Measurements from ENCODE around the gene PHLDB2. TPM values are rescaled to one million over a fixed set of nuclear protein-coding genes. Genes with fewer than 3 reads are reported as not detected.

Gene PHLDB2
- total RNA-seq, 1 experiment from 2014 or later: 60.5 TPM

DNA sequence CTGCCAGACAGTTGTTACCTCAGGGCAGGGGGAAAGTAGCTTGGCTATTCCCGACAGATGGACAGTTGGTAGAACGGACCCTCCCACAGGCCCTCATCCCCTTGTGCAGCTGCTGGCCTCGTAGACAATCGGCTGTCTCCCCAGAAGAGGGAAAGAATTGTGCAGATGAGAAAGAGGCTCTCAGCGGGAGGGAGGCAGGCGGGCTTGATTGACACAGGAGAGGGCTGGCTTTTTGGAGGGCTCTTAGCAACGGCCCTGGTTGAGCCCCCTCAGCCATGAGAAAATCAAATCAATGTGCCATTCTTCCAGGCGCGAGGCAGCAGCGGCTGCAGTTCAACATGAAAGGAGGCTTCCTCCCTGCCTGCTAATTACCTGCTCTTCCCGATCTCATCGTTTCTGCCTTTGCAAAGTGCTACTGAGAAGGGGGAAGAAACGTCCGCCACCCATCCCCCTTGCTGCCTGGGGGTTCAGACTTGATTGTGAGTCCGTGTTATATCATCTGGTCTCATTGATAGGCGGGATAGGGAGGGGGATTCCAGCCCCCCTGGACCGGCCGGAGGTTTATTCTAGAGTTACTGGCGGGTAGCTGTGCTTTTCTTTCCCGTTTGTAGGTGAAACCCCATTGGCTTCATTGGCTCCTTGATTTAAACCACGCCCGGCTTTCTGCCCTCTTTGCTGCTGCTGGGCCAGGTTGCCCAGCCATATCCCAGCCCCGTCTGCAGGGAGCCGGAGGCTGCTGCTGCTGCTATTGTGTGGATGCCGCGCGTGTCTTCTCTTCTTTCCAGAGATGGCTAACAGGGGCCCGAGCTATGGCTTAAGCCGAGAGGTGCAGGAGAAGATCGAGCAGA, 139.8 kb downstream of the PHLDB2 start, which contains the start of gene TAGLN3:
TSS of gene TAGLN3 (plus strand) at position 287 of the 848 bp plus-strand sequence. CDS start at position 788, 501 bp downstream.
- no TSS peak for BruUV-seq (replicated peaks)
- CTCF ChIA-PET: interaction anchor here (0.7 to 1.6 kb wide), 3 partner anchors 10 to 400 kb away, joined by 3 to 4 read pairs (median 4); no protein-coding TSS in a partner anchor
- Mint-ChIP-seq H3K27ac (ENCODE audit: unreplicated experiment) (no peak within 1 kb of the TSS), H3K36me3 (ENCODE audit: insufficient read depth, unreplicated experiment) (peaks cover 11% of the 10 kb centered on the region), H3K27me3 (ENCODE audit: insufficient read depth, unreplicated experiment) (no peaks in the 10 kb centered on the region), H3K9me3 (ENCODE audit: unreplicated experiment) (no peaks in the 10 kb centered on the region), H3K4me1 (ENCODE audit: low read depth, unreplicated experiment) (peaks cover 18% of the 10 kb centered on the region), H3K4me3 (ENCODE audit: unreplicated experiment) (peak within 1 kb of the TSS; percentile 60)
- Histone ChIP-seq H3K27me3 (replicated peaks; ENCODE audit: control insufficient read depth, insufficient read depth, low read length) (no peaks in the 10 kb centered on the region), H3K4me3 (ENCODE audit: low read depth, low read length) (peak within 1 kb of the TSS; percentile 20), H3K9me3 (no peaks in the 10 kb centered on the region), H3K4me1 (no peaks in the 10 kb centered on the region), H3K36me3 (ENCODE audit: control insufficient read depth, insufficient read depth, low read length) (no peaks in the 10 kb centered on the region)
- TF ChIP-seq, protein P1, sequence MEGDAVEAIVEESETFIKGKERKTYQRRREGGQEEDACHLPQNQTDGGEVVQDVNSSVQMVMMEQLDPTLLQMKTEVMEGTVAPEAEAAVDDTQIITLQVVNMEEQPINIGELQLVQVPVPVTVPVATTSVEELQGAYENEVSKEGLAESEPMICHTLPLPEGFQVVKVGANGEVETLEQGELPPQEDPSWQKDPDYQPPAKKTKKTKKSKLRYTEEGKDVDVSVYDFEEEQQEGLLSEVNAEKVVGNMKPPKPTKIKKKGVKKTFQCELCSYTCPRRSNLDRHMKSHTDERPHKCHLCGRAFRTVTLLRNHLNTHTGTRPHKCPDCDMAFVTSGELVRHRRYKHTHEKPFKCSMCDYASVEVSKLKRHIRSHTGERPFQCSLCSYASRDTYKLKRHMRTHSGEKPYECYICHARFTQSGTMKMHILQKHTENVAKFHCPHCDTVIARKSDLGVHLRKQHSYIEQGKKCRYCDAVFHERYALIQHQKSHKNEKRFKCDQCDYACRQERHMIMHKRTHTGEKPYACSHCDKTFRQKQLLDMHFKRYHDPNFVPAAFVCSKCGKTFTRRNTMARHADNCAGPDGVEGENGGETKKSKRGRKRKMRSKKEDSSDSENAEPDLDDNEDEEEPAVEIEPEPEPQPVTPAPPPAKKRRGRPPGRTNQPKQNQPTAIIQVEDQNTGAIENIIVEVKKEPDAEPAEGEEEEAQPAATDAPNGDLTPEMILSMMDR (IDR thresholded peaks at IDR 0.05; ENCODE audit: insufficient read depth in 1 of 2, low read depth in 1 of 2, low read length in 1 of 2, severe bottlenecking in 1 of 2, unreplicated experiment in 1 of 2): no peak
- POLR2A ChIA-PET: no interaction called here
- intact Hi-C loops (cut with micrococcal nuclease; ENCODE audit: unreplicated experiment): no loop called here
- no peak for DNase-seq

DNA sequence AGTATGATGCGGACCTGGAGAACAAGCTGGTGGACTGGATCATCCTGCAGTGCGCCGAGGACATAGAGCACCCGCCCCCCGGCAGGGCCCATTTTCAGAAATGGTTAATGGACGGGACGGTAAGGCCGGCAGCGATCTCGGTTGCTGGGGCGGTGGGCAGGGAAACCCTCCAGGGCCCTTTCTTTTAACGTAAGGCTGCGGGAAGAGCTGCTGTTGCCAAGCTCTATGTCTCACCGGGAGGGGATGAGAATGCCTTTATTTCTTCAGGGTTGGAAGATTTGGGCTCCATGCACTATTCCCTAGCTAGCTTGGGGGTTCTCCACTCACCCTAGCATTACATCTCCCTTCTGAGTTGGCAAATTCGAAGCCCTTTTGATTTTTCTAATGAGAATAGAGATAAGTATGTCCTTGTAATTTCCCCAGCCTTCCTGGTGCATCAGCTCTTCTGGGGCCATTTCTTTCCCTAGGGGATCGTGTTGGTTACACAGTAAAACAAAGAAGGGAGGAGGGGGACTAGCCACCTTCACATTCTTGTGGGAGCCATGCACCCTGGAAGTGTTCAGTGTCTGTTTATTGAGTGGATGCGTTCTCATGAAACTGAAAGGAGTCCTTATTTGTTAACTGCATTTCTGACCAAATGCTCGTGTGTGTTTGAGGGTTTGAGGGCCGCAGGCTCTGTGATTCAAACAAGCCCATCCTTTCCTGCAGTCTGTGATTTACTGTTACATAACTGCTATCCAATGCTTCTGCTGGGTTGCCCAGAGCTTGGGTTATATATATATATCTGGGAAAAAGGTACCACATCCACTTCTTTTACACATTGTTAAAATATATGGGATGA, 140.6 kb downstream of the PHLDB2 start:
- no peak for DNase-seq
- no peak overlapping the region for H3K27ac Mint-ChIP-seq (ENCODE audit: unreplicated experiment)
- H3K4me3 ChIP-seq (ENCODE audit: low read depth, low read length): no peak overlapping the region; the same call in 1 of the 2 replicates
- no peaks in the 10 kb centered on the region for H3K9me3 ChIP-seq
- ChIA-PET POLR2A (no interaction called here), CTCF (interaction anchor here (1.5 kb wide), 1 partner anchor 11 kb away, joined by 4 read pairs; no protein-coding TSS in a partner anchor)
- H3K9me3 Mint-ChIP-seq (ENCODE audit: unreplicated experiment): no peaks in the 10 kb centered on the region
- no TSS peak for BruUV-seq (replicated peaks)
- H3K4me3 Mint-ChIP-seq (ENCODE audit: unreplicated experiment): peak overlapping the region; percentile 60
- TF ChIP-seq, protein P1 (IDR thresholded peaks at IDR 0.05; ENCODE audit: insufficient read depth in 1 of 2, low read depth in 1 of 2, low read length in 1 of 2, severe bottlenecking in 1 of 2, unreplicated experiment in 1 of 2): no peak
- H3K36me3 ChIP-seq (ENCODE audit: control insufficient read depth, insufficient read depth, low read length): no peaks in the 10 kb centered on the region
- peaks cover 5% of the 10 kb centered on the region for H3K4me1 ChIP-seq
- H3K27me3 Mint-ChIP-seq (ENCODE audit: insufficient read depth, unreplicated experiment): no peaks in the 10 kb centered on the region
- H3K4me1 Mint-ChIP-seq (ENCODE audit: low read depth, unreplicated experiment): peaks cover 27% of the 10 kb centered on the region
- H3K27me3 ChIP-seq (replicated peaks; ENCODE audit: control insufficient read depth, insufficient read depth, low read length): no peaks in the 10 kb centered on the region
- intact Hi-C loops (cut with micrococcal nuclease; ENCODE audit: unreplicated experiment): no loop called here
- peaks cover 11% of the 10 kb centered on the region for H3K36me3 Mint-ChIP-seq (ENCODE audit: insufficient read depth, unreplicated experiment)

DNA sequence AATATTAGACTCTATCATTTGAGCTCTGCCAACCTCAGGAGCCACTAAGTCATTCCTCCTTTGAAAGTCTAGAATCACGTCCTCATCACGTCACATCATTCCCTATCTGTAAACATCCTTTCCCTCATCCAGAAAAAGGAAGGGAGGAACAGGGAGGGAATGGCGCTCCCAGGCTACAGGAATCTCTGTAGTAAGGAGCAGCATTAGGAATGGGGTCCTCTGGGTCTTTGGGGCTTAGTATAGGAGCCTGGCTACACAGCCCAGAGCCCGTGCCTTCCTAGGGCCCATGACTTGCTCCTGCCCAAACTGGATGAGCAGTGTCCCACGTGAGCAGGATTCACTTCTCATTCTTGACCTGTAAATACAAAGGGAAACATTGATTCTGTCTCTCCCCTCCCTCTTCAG, 141.3 kb downstream of the PHLDB2 start:
- H3K4me1 ChIP-seq: peaks cover 9% of the 10 kb centered on the region
- Mint-ChIP-seq H3K4me3 (ENCODE audit: unreplicated experiment) (no peak overlapping the region), H3K27me3 (ENCODE audit: insufficient read depth, unreplicated experiment) (no peaks in the 10 kb centered on the region), H3K4me1 (ENCODE audit: low read depth, unreplicated experiment) (peaks cover 31% of the 10 kb centered on the region), H3K27ac (ENCODE audit: unreplicated experiment) (no peak overlapping the region), H3K9me3 (ENCODE audit: unreplicated experiment) (no peaks in the 10 kb centered on the region), H3K36me3 (ENCODE audit: insufficient read depth, unreplicated experiment) (peaks cover 9% of the 10 kb centered on the region)
- intact Hi-C loops (cut with micrococcal nuclease; ENCODE audit: unreplicated experiment): no loop called here
- TF ChIP-seq, protein P1 (IDR thresholded peaks at IDR 0.05; ENCODE audit: insufficient read depth in 1 of 2, low read depth in 1 of 2, low read length in 1 of 2, severe bottlenecking in 1 of 2, unreplicated experiment in 1 of 2): no peak
- no peaks in the 10 kb centered on the region for H3K36me3 ChIP-seq (ENCODE audit: control insufficient read depth, insufficient read depth, low read length)
- no peak for DNase-seq
- no peaks in the 10 kb centered on the region for H3K9me3 ChIP-seq
- POLR2A ChIA-PET: no interaction called here
- H3K27me3 ChIP-seq (replicated peaks; ENCODE audit: control insufficient read depth, insufficient read depth, low read length): no peaks in the 10 kb centered on the region
- CTCF ChIA-PET: interaction anchor here (1.5 to 2.9 kb wide), 2 partner anchors 11 to 13 kb away, joined by 4 to 16 read pairs; no protein-coding TSS in a partner anchor
- H3K4me3 ChIP-seq (ENCODE audit: low read depth, low read length): no peak overlapping the region
- BruUV-seq (replicated peaks): no TSS peak

Measured in Caco-2 (cell line).